PC-9 (cell line): Measurements from ENCODE around the gene SH3RF3.

Experiments used
- CTCF ChIP-seq: fragments of 200-600 bp; sonication (generic); conservative IDR thresholded peaks from 2 replicates; pipeline ENCODE4 v1.6.1; 2017; ENCODE audit warnings: mixed run types, antibody characterized with exemption, mild to moderate bottlenecking, moderate library complexity
- EZH2 ChIP-seq: fragments of 200-600 bp; sonication (generic); IDR thresholded peaks from 2 replicates; pipeline ENCODE4 v1.8.0; 2017; ENCODE audit warnings: antibody characterized with exemption, low read depth

- TF ChIP-seq CTCF (no peak), EZH2 (no peak)
These were observed 268.9 kb downstream of the SH3RF3 start for GRCh38 chr2:109397893-109398292.
